Neural cell (in vitro differentiated cells): ENCODE data around the gene OR6T1. TPM values are rescaled to one million over a fixed set of nuclear protein-coding genes. Genes with fewer than 3 reads are reported as not detected.

Experiments
- H2AFZ ChIP-seq: fragments of 200-600, 300-800 bp; sonication (generic), shearing (Covaris generic); 2 replicates; pipeline ENCODE4 v1.6.0; 2014; ENCODE audit warnings: low read depth, mild to moderate bottlenecking, antibody characterized with exemption, low read length, moderate library complexity
- H3F3A ChIP-seq: fragments of 200-600 bp; shearing (Covaris generic); 2 replicates; pipeline ENCODE4 v1.6.1; 2016; ENCODE audit warnings: mild to moderate bottlenecking, moderate library complexity, mixed read lengths, antibody characterized with exemption, low read length; ENCODE audit not compliant: insufficient read depth, poor library complexity, severe bottlenecking
- H3K27ac ChIP-seq: fragments of 200-600, 300-800 bp; sonication (generic), shearing (Covaris generic); 2 replicates; pipeline ENCODE4 v1.5.1; 2014; ENCODE audit warnings: mild to moderate bottlenecking, low read length, moderate library complexity
- H3K27me3 ChIP-seq: fragments of 300-800, 200-600 bp; sonication (generic), shearing (Covaris generic); 2 replicates; pipeline ENCODE4 v1.6.0; 2014; ENCODE audit warnings: mild to moderate bottlenecking, low read depth, low read length, moderate library complexity; ENCODE audit not compliant: insufficient read depth
- H3K36me3 ChIP-seq: fragments of 300-800, 200-600 bp; sonication (generic), shearing (Covaris generic); 2 replicates; pipeline ENCODE4 v1.5.1; 2014; ENCODE audit warnings: mild to moderate bottlenecking, antibody characterized with exemption, low read length, moderate library complexity; ENCODE audit not compliant: insufficient read depth
- H3K4me2 ChIP-seq: fragments of 300-800, 200-600 bp; sonication (generic), shearing (Covaris generic); 2 replicates; pipeline ENCODE4 v1.6.0; 2014; ENCODE audit warnings: mild to moderate bottlenecking, low read length
- H3K4me3 ChIP-seq: fragments of 300-800, 200-600 bp; sonication (generic), shearing (Covaris generic); 2 replicates; pipeline ENCODE4 v1.5.1; 2014; ENCODE audit warnings: mild to moderate bottlenecking, low read length, moderate library complexity
- H3K79me2 ChIP-seq: fragments of 200-600 bp; shearing (Covaris generic); replicated peaks from 2 replicates; pipeline ENCODE4 v1.6.0; 2014; ENCODE audit warnings: mild to moderate bottlenecking, low read length, moderate library complexity; ENCODE audit not compliant: insufficient read depth
- H3K9ac ChIP-seq: fragments of 300-800, 200-600 bp; sonication (generic), shearing (Covaris generic); 2 replicates; pipeline ENCODE4 v1.6.1; 2016; ENCODE audit warnings: mild to moderate bottlenecking, low read length, mixed read lengths
- H3K9me2 ChIP-seq: fragments of 200-600 bp; shearing (Covaris generic); 2 replicates; pipeline ENCODE4 v1.6.1; 2016; ENCODE audit warnings: mild to moderate bottlenecking, low read length, mixed read lengths; ENCODE audit not compliant: insufficient read depth
- H3K9me3 ChIP-seq: fragments of 200-600, 300-800 bp; sonication (generic), shearing (Covaris generic); 2 replicates; pipeline ENCODE4 v1.6.1; 2016; ENCODE audit warnings: mild to moderate bottlenecking, mixed run types, low read length, moderate library complexity, mixed read lengths
- H4K20me1 ChIP-seq: fragments of 200-600 bp; shearing (Covaris generic); 2 replicates; pipeline ENCODE4 v1.6.1; 2016; ENCODE audit warnings: mild to moderate bottlenecking, mixed run types; ENCODE audit not compliant: insufficient read depth
- CTCF ChIP-seq: fragments of 450-650 bp; IDR thresholded peaks from 2 replicates; pipeline ENCODE4 v1.5.1; 2014; ENCODE audit warnings: antibody characterized with exemption, mild to moderate bottlenecking, moderate library complexity; ENCODE audit not compliant: poor library complexity, severe bottlenecking
- EP300 ChIP-seq: fragments of 450-650 bp; conservative IDR thresholded peaks from 2 replicates; pipeline ENCODE4 v1.6.1; 2014; ENCODE audit warnings: antibody characterized with exemption, mild to moderate bottlenecking, moderate library complexity; ENCODE audit not compliant: poor library complexity, severe bottlenecking
- EZH2 ChIP-seq: fragments of 200-600, 300-800 bp; shearing (Covaris generic), sonication (generic); IDR thresholded peaks from 2 replicates; pipeline ENCODE4 v1.6.1; 2014; ENCODE audit warnings: antibody characterized with exemption, low read length, borderline replicate concordance, mild to moderate bottlenecking; ENCODE audit not compliant: insufficient read depth, poor library complexity, severe bottlenecking
- MXI1 ChIP-seq: fragments of 450-650 bp; conservative IDR thresholded peaks from 2 replicates; pipeline ENCODE4 v1.6.1; 2014; ENCODE audit warnings: antibody characterized with exemption, mild to moderate bottlenecking; ENCODE audit not compliant: poor library complexity, severe bottlenecking
- POLR2AphosphoS5 ChIP-seq: IDR thresholded peaks from 2 replicates; pipeline ENCODE4 v1.6.1; 2012
- RAD21 ChIP-seq: fragments of 450-650 bp; conservative IDR thresholded peaks from 2 replicates; pipeline ENCODE4 v1.6.1; 2014; ENCODE audit warnings: antibody characterized with exemption, mild to moderate bottlenecking, moderate library complexity
- REST ChIP-seq: IDR thresholded peaks from 2 replicates; pipeline ENCODE4 v1.6.1; 2012; ENCODE audit warnings: borderline replicate concordance
- SMC3 ChIP-seq: fragments of 450-650 bp; conservative IDR thresholded peaks from 2 replicates; pipeline ENCODE4 v1.6.1; 2014; ENCODE audit warnings: antibody characterized with exemption, mild to moderate bottlenecking, moderate library complexity; ENCODE audit not compliant: poor library complexity
- TAF1 ChIP-seq: IDR thresholded peaks from 2 replicates; pipeline ENCODE4 v1.6.1; 2012; ENCODE audit warnings: low read depth
- polyA plus RNA-seq: library from polyadenylated mRNA; depleted of rRNA; stranded (reverse); fragments of >200 nt; gene quantifications from 2 replicates; pipeline ENCODE4 v1.2.3, GENCODE V29; 2014

Gene OR6T1
- polyA plus RNA-seq, 1 donor from 2014 or later: not detected

- Histone ChIP-seq H3K9me2 (no peaks in the 10 kb centered on the region), H2AFZ (no peak overlapping the region), H3K4me3 (no peak overlapping the region), H3K9ac (no peak overlapping the region), H3K36me3 (no peaks in the 10 kb centered on the region), H3K27ac (no peak overlapping the region), H3K79me2 (no peaks in the 10 kb centered on the region), H3K4me2 (no peak overlapping the region), H3F3A (no peaks in the 10 kb centered on the region), H3K27me3 (no peaks in the 10 kb centered on the region), H3K9me3 (no peaks in the 10 kb centered on the region), H4K20me1 (no peaks in the 10 kb centered on the region)
- no peak for TF ChIP-seq RAD21
- no peak for TF ChIP-seq TAF1
- TF ChIP-seq REST: no peak
Measured at GRCh38 chr11:123903932-123904331, 39.7 kb downstream of the OR6T1 start.

DNA sequence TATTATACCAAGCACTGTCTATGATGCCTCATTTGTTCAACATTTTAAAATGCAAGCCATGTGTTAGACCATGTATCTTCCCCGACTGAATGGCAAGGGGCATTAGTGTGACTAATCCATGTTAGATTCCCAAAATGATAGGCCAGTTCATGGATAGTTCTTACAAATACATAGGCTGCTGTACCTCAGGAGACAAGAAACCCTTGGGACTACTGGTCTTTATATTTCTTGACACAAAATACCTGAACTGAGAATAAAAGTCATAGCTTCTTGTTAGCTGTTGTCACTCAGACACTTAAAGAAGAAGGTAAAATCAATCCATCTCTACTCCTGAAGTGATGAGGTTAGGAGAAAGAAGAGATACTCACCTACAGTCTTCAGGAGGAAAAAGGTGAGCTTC, 41.8 kb downstream of the OR6T1 start, which contains the start of gene OR8D4:
TSS of gene OR8D4 (plus strand) at position 301 of the 400 bp plus-strand sequence. CDS start 4,265 bp downstream, outside the sequence.
- H2AFZ ChIP-seq: no peak within 1 kb of the TSS
- H3K27ac ChIP-seq: no peak within 1 kb of the TSS
- no peaks in the 10 kb centered on the region for H3F3A ChIP-seq
- H3K4me3 ChIP-seq: no peak within 1 kb of the TSS
- no peaks in the 10 kb centered on the region for H3K79me2 ChIP-seq
- H3K9me2 ChIP-seq: no peaks in the 10 kb centered on the region
- H3K9ac ChIP-seq: no peak within 1 kb of the TSS
- TF ChIP-seq MXI1 (no peak), POLR2AphosphoS5 (no peak), CTCF (no peak), EP300 (no peak), RAD21 (no peak), SMC3 (no peak), TAF1 (no peak)
- H4K20me1 ChIP-seq: no peaks in the 10 kb centered on the region
- no peaks in the 10 kb centered on the region for H3K27me3 ChIP-seq
- H3K36me3 ChIP-seq: no peaks in the 10 kb centered on the region
- H3K9me3 ChIP-seq: no peaks in the 10 kb centered on the region
- H3K4me2 ChIP-seq: no peak within 1 kb of the TSS

- Histone ChIP-seq H3K36me3 (no peaks in the 10 kb centered on the region), H3K79me2 (no peaks in the 10 kb centered on the region), H3F3A (no peaks in the 10 kb centered on the region), H4K20me1 (no peaks in the 10 kb centered on the region), H2AFZ (no peak overlapping the region), H3K9me2 (no peaks in the 10 kb centered on the region), H3K9ac (no peak overlapping the region), H3K27ac (no peak overlapping the region), H3K4me2 (no peak overlapping the region), H3K9me3 (no peaks in the 10 kb centered on the region), H3K27me3 (no peaks in the 10 kb centered on the region), H3K4me3 (no peak overlapping the region)
- TF ChIP-seq SMC3 (no peak), REST (no peak), RAD21 (no peak), MXI1 (no peak), EZH2 (no peak), POLR2AphosphoS5 (no peak)
Measured at GRCh38 chr11:123899792-123900191, 43.8 kb downstream of the OR6T1 start.
